ENCODE results near the gene ZP3. TPM values are rescaled to one million over a fixed set of nuclear protein-coding genes. Genes with fewer than 3 reads are reported as not detected.
"Not testable (repeated sequence)": the region's sequence is repeated elsewhere in the genome, so short reads cannot be mapped to it uniquely, and the experiment has no call there.

ZP3 gene
- total RNA-seq, 2 donors from 2014 or later, result 4.8 to 13.9 TPM

- Histone ChIP-seq H3K9ac (ENCODE audit: low read depth in 2 of 2, low read length in 2 of 2) (no peak overlapping the region), H3K27me3 (no peaks in the 10 kb centered on the region), H3K4me3 (no peak overlapping the region), H3K27ac (no peak overlapping the region), H3K36me3 (no peaks in the 10 kb centered on the region), H3K4me1 (no peaks in the 10 kb centered on the region), H3K9me3 (no peaks in the 10 kb centered on the region)
- no peak for TF ChIP-seq CTCF (IDR thresholded peaks at IDR 0.05)
- no peak for DNase-seq
- intact Hi-C loops (cut with DNase I), result no loop called here
Measured at GRCh38 chr7:76383089-76383944, 41.4 kb upstream of the ZP3 start.

- no peak for DNase-seq
Measured at GRCh38 chr7:76386691-76387260, 38.0 kb upstream of the ZP3 start.

GRCh38 chr7:76387789-76388188, 37.0 kb upstream of the ZP3 start:
- H3K9ac ChIP-seq (ENCODE audit: low read depth in 2 of 2, low read length in 2 of 2); H3K27me3 ChIP-seq; intact Hi-C loops (cut with DNase I); H3K36me3 ChIP-seq; H3K27ac ChIP-seq; H3K4me1 ChIP-seq; H3K4me3 ChIP-seq; DNase-seq; H3K9me3 ChIP-seq: not testable (repeated sequence)

More at GRCh38 chr7:76386691-76387260, 38.0 kb upstream of the ZP3 start:
- intact Hi-C loops (cut with DNase I), result no loop called here
- H3K9me3 ChIP-seq, result no peaks in the 10 kb centered on the region
- H3K4me3 ChIP-seq, result no peak overlapping the region
- no peaks in the 10 kb centered on the region for H3K36me3 ChIP-seq
- H3K9ac ChIP-seq (ENCODE audit: low read depth in 2 of 2, low read length in 2 of 2), result no peak overlapping the region
- no peak for TF ChIP-seq CTCF (IDR thresholded peaks at IDR 0.05)
- H3K27ac ChIP-seq, result no peak overlapping the region
- no peaks in the 10 kb centered on the region for H3K4me1 ChIP-seq
- H3K27me3 ChIP-seq, result no peaks in the 10 kb centered on the region

GRCh38 chr7:76390092-76390491, 34.7 kb upstream of the ZP3 start:
- H3K4me1 ChIP-seq, result no peaks in the 10 kb centered on the region
- intact Hi-C loops (cut with DNase I), result no loop called here
- H3K9me3 ChIP-seq, result no peaks in the 10 kb centered on the region
- TF ChIP-seq CTCF (IDR thresholded peaks at IDR 0.05), result no peak
- H3K27ac ChIP-seq, result no peak overlapping the region
- no peak overlapping the region for H3K4me3 ChIP-seq
- no peaks in the 10 kb centered on the region for H3K36me3 ChIP-seq
- no peak overlapping the region for H3K9ac ChIP-seq (ENCODE audit: low read depth in 2 of 2, low read length in 2 of 2)
- no peaks in the 10 kb centered on the region for H3K27me3 ChIP-seq
- no peak for DNase-seq

- TF ChIP-seq CTCF (IDR thresholded peaks at IDR 0.05), result no peak
- intact Hi-C loops (cut with DNase I), result no loop called here
- DNase-seq, result no peak
Measured at GRCh38 chr7:76392531-76393115, 32.1 kb upstream of the ZP3 start.

More at GRCh38 chr7:76392531-76393115, 32.1 kb upstream of the ZP3 start:
- Histone ChIP-seq H3K36me3 (no peaks in the 10 kb centered on the region), H3K9ac (ENCODE audit: low read depth in 2 of 2, low read length in 2 of 2) (peak overlapping the region in 1 of 2 donors; percentile 73), H3K27ac (peak overlapping the region; percentile 77), H3K9me3 (no peaks in the 10 kb centered on the region), H3K4me3 (no peak overlapping the region), H3K27me3 (no peaks in the 10 kb centered on the region), H3K4me1 (no peaks in the 10 kb centered on the region)

All from colonic mucosa (tissue), 4 donors.